A549 treated with RU486 at 1 μM for 4 hours (cell line): ENCODE results near the gene GAS2. TPM values are rescaled to one million over a fixed set of nuclear protein-coding genes. Genes with fewer than 3 reads are reported as not detected.

Experiments
- total RNA-seq: library from RNA; stranded (reverse); fragments of 200-300 nt; extraction: Qiagen RNA extraction; gene quantifications from 5 replicates; pipeline ENCODE4 v1.2.3, GENCODE V29; 2022; ENCODE audit warnings: low read depth

The GAS2 gene
- 0.41 to 1.2 TPM (median 0.72 TPM) in 5 replicates for total RNA-seq

GRCh38 chr11:22666325-22666687 is at the start of gene GAS2:
Gene GAS2, plus strand, starts transcription at chr11:22666611. Its CDS starts 8,259 bp downstream, at chr11:22674870.

GRCh38 chr11:22625448-22626287 is 40.7 kb upstream of the GAS2 start, which contains the start of gene FANCF:
Gene FANCF, minus strand, starts transcription at chr11:22625823. Its CDS starts 13 bp downstream, at chr11:22625810.

GRCh38 chr11:22829231-22830081 is 163.0 kb downstream of the GAS2 start, which contains the start of gene SVIP:
Gene SVIP, minus strand, starts transcription at chr11:22829801. Its CDS starts 53 bp downstream, at chr11:22829748.

GRCh38 chr11:22860241-22860640 is 193.8 kb downstream of the GAS2 start, which contains the start of gene CCDC179:
Gene CCDC179, minus strand, starts transcription at chr11:22860474. Its CDS starts 53 bp downstream, at chr11:22860421.

Other genes starting within 250 kb of the GAS2 start
- 4.0 to 8.3 TPM (median 7.3 TPM) in 5 replicates for gene FANCF, start 40.8 kb upstream of the GAS2 start, total RNA-seq
- 10.6 to 16.4 TPM (median 15.4 TPM) in 5 replicates for gene SVIP, start 163.2 kb downstream of the GAS2 start, total RNA-seq
- not detected in 5 replicates for gene CCDC179, start 193.9 kb downstream of the GAS2 start, total RNA-seq